SK-N-MC (cell line): ENCODE measurements around the gene CPNE8.

Experiments used
- DNase-seq: peaks from one replicate; pipeline ENCODE4 v3.0.0-alpha.2; 2011; ENCODE audit warnings: low read depth, low spot score
- H3K27ac ChIP-seq: fragments of 200-600 bp; sonication (generic); 2 replicates; pipeline ENCODE4 v1.5.1; 2016; ENCODE audit warnings: mixed run types
- H3K36me3 ChIP-seq: fragments of 200-600 bp; sonication (generic); 2 replicates; pipeline ENCODE4 v1.6.1; 2017; ENCODE audit warnings: antibody characterized with exemption, low read length, mixed read lengths; ENCODE audit not compliant: insufficient read depth
- H3K4me3 ChIP-seq: fragments of 200-600 bp; sonication (generic); 2 replicates; pipeline ENCODE4 v1.5.1; 2016
- H3K9ac ChIP-seq: fragments of 200-600 bp; sonication (generic); 2 replicates; pipeline ENCODE4 v1.8.0; 2017; ENCODE audit warnings: mixed run types, mixed read lengths; ENCODE audit not compliant: insufficient read length
- H3K9me3 ChIP-seq: fragments of 200-600 bp; sonication (generic); 2 replicates; pipeline ENCODE4 v1.6.1; 2017; ENCODE audit warnings: low read depth, mild to moderate bottlenecking, antibody characterized with exemption, low read length, moderate library complexity, mixed read lengths
- EZH2 ChIP-seq: fragments of 200-600 bp; sonication (generic); IDR thresholded peaks from one replicate; pipeline ENCODE4 v1.6.1; 2017; ENCODE audit warnings: antibody characterized with exemption
- FOXP2 ChIP-seq: optimal IDR thresholded peaks from 2 replicates; pipeline ENCODE3; 2011; ENCODE audit warnings: mild to moderate bottlenecking, moderate library complexity; ENCODE audit not compliant: insufficient read depth; ENCODE audit errors: extremely low read length, control extremely low read depth
- POLR2AphosphoS5 ChIP-seq: IDR thresholded peaks from 2 replicates; pipeline ENCODE4 v1.6.1; 2012; ENCODE audit warnings: mild to moderate bottlenecking, low read depth, low read length, borderline replicate concordance

CPNE8 gene

DNA sequence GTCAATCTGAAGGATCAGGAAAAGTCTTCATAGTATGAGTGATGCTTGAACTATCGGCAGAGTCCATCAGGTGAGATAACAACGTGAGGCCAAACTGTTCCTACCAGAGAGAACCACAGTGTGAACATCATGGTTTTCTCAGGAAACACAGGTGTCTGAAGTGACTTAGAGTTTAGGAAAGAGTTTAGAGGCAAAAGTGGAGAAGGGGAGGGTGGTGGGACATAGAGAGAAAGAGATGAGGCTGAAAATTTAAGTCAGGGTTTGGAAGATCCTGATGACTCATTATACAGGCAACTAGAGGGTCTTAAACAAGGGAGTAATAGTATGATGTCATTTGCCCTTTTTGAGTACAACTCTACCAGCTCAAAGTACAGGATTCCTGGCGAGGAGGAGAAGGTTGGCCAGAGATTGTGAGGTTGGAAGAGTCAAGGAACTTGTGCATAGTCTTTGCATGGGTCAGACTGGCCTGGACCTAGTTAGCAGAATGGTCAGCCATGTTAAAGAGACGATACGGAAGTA lies 16.0 kb downstream of the CPNE8 start:
- DNase-seq: no peak
- H3K4me3 ChIP-seq: no peak overlapping the region
- H3K27ac ChIP-seq: no peak overlapping the region
- H3K36me3 ChIP-seq: no peaks in the 10 kb centered on the region
- no peak overlapping the region for H3K9ac ChIP-seq
- TF ChIP-seq POLR2AphosphoS5 (no peak), EZH2 (no peak), FOXP2 (no peak)
- no peaks in the 10 kb centered on the region for H3K9me3 ChIP-seq

- H3K9me3 ChIP-seq: no peaks in the 10 kb centered on the region
- no peak for TF ChIP-seq FOXP2
- no peak for TF ChIP-seq EZH2
- no peak for TF ChIP-seq POLR2AphosphoS5
- H3K36me3 ChIP-seq: no peaks in the 10 kb centered on the region
- no peak overlapping the region for H3K4me3 ChIP-seq
- no peak overlapping the region for H3K9ac ChIP-seq
- H3K27ac ChIP-seq: no peak overlapping the region
- DNase-seq: no peak
These were observed 17.6 kb downstream of the CPNE8 start for GRCh38 chr12:38887770-38888169.

DNA sequence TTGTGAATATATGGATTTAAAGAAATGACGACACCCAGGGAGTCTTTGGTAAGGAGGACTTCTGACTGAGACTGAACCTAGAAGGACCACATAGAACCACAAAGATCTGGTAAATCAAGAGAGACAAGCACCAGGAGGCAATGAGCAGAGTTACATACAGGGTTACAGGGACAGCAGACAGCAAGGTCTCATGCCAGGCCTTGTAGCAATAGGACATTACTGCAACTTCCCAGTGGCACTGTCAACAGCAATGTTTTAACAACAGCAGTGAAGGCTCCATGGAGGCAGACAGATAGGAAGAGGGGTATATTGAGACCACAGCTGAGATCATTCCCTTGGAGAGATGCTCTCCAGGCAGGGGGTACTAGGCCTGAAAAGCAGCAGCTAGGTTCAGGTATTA lies 18.5 kb downstream of the CPNE8 start:
- TF ChIP-seq POLR2AphosphoS5 (no peak), EZH2 (no peak), FOXP2 (no peak)
- H3K4me3 ChIP-seq: no peak overlapping the region
- no peak for DNase-seq
- no peaks in the 10 kb centered on the region for H3K36me3 ChIP-seq
- H3K27ac ChIP-seq: no peak overlapping the region
- H3K9ac ChIP-seq: no peak overlapping the region
- H3K9me3 ChIP-seq: no peaks in the 10 kb centered on the region

DNA sequence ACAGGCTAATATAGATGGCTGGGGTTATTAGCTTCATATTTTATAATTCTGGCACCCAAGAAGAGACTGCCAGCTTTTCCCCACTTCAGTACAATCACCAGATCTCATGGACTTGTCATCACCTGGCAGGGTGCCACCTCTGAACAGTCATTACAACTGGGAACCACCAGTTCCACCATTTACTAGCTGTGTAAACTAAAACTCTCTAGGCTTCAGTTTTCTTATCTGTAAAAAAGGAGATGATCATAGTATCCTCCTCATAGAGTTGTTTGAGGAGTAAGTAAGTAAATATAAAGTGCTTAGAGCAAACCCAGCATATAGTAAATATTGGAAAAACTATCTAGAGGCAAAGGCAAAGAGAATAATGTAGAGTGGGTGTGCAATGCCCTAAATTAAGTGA lies 19.3 kb downstream of the CPNE8 start:
- H3K9ac ChIP-seq: no peak overlapping the region
- no peak for TF ChIP-seq EZH2
- TF ChIP-seq POLR2AphosphoS5: no peak
- no peak for TF ChIP-seq FOXP2
- no peak for DNase-seq

GRCh38 chr12:38884666-38885065 lies 20.7 kb downstream of the CPNE8 start:
- Histone ChIP-seq H3K4me3 (no peak overlapping the region), H3K9me3 (no peaks in the 10 kb centered on the region), H3K27ac (no peak overlapping the region), H3K9ac (no peak overlapping the region), H3K36me3 (no peaks in the 10 kb centered on the region)
- no peak for DNase-seq
- no peak for TF ChIP-seq FOXP2

More for the DNA sequence above, 19.3 kb downstream of the CPNE8 start:
- Histone ChIP-seq H3K9me3 (no peaks in the 10 kb centered on the region), H3K36me3 (no peaks in the 10 kb centered on the region), H3K27ac (no peak overlapping the region), H3K4me3 (no peak overlapping the region)

DNA sequence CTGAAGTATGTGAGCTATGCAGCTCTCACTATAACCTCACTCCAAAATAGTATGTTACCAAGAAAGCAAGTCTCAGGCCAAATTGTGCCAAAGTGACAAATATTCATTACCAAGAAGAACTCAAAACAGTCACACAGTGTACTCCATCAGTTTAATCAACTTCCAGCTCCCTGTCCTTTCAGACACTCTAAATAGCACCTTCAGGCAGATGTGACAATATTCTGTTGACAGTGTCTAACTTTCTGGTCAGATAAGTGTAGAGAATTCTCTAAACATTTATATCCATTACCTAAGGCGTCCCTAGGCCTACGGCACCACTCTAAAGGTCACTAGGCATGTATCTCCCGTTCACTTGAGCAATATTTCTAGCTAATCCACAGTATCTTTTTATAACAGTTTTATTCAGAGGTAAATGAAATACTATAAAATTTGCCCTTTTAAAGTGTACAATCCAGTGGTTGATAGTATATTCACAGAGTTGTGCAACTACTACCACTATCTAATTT lies 21.7 kb downstream of the CPNE8 start:
- H3K4me3 ChIP-seq: no peak overlapping the region
- DNase-seq: no peak
- no peaks in the 10 kb centered on the region for H3K9me3 ChIP-seq
- no peaks in the 10 kb centered on the region for H3K36me3 ChIP-seq
- TF ChIP-seq EZH2 (no peak), POLR2AphosphoS5 (no peak), FOXP2 (no peak)
- no peak overlapping the region for H3K9ac ChIP-seq
- no peak overlapping the region for H3K27ac ChIP-seq

GRCh38 chr12:38880288-38880687 lies 25.1 kb downstream of the CPNE8 start:
- H3K27ac ChIP-seq: no peak overlapping the region

DNA sequence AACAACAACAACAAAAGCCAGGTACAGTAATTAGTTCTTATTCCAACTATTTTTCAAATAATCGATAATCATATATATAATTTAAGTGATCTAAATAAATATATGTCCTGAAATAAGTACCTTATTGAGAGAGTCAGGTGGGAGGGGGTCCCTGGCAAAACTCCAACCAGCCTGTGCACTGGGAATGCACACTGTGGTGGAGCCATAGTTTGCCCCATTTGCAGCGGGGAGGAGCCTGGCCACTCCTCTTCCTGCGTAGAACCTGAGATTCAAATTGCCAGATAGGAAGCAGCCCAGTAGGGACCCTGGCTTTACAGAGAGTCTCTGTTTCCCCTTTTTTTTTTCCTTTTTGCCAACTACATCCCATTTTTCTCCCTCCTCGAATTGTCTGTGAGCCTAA lies 26.4 kb downstream of the CPNE8 start:
- no peak for TF ChIP-seq POLR2AphosphoS5
- H3K27ac ChIP-seq: no peak overlapping the region
- no peaks in the 10 kb centered on the region for H3K36me3 ChIP-seq
- DNase-seq: no peak
- H3K9me3 ChIP-seq: no peaks in the 10 kb centered on the region
- H3K9ac ChIP-seq: no peak overlapping the region
- H3K4me3 ChIP-seq: no peak overlapping the region

More at GRCh38 chr12:38880288-38880687, 25.1 kb downstream of the CPNE8 start:
- Histone ChIP-seq H3K36me3 (no peaks in the 10 kb centered on the region), H3K9me3 (no peaks in the 10 kb centered on the region), H3K9ac (no peak overlapping the region), H3K4me3 (no peak overlapping the region)
- DNase-seq: no peak
- TF ChIP-seq POLR2AphosphoS5 (no peak), EZH2 (no peak)

GRCh38 chr12:38878333-38878705 lies 27.1 kb downstream of the CPNE8 start:
- no peak for TF ChIP-seq POLR2AphosphoS5
- TF ChIP-seq EZH2: no peak
- no peak for TF ChIP-seq FOXP2
- no peaks in the 10 kb centered on the region for H3K9me3 ChIP-seq
- no peaks in the 10 kb centered on the region for H3K36me3 ChIP-seq
- H3K27ac ChIP-seq: no peak overlapping the region
- H3K4me3 ChIP-seq: no peak overlapping the region
- no peak for DNase-seq
- no peak overlapping the region for H3K9ac ChIP-seq
